Measurements from ENCODE around the gene RAB3B.
"Not testable (repeated sequence)": the region's sequence is repeated elsewhere in the genome, so short reads cannot be mapped to it uniquely, and the experiment has no call there.

RAB3B gene

DNA sequence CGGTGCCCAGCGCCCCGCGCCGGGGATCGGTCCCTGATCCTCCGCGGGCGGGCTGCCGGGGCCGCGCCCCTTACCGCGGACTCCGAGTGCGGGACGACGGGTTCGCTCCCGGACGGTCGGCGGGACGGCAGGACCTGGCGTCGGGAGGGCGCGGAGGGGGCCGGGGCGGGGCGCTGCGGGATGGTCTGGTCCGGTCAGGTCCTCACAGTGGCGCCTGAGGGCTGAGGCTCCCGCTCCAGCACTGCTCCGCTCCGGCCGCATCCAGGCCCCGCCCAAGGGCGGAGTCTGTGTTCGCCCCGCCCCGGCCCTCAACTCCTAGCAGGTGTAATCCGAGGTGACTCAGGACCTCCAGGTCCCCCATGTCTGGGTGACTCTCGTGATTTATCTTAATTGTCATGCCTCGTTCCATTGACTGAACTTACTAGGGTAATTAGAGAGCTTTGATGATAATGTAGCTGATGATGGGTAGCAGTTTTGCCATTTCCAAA is at the start of gene RAB3B:
TSS of gene RAB3B (minus strand) at position 223 of the 488 bp plus-strand sequence. CDS start 13,583 bp downstream, outside the sequence.
- peak; percentile 72 for DNase-seq

DNA sequence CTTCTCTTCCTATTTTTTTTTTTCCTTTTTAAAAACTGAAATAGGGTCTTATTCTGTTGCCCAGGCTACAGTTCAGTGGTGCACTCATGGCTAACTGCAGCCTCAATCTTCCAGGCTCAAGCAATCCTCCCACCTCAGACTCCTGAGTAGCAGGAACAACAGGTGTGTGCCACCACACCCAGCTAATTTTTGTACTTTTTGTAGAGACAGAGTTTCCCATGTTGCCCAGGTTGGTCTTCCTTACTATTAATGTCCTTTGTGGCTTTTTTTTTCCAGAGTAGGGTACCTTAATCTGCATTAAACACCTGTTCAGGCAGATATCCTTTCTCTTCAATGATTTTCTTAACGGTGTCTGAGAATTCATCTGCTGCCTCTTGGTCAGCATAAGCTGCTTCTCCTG is 47.4 kb upstream of the RAB3B start:
- DNase-seq = no peak

DNA sequence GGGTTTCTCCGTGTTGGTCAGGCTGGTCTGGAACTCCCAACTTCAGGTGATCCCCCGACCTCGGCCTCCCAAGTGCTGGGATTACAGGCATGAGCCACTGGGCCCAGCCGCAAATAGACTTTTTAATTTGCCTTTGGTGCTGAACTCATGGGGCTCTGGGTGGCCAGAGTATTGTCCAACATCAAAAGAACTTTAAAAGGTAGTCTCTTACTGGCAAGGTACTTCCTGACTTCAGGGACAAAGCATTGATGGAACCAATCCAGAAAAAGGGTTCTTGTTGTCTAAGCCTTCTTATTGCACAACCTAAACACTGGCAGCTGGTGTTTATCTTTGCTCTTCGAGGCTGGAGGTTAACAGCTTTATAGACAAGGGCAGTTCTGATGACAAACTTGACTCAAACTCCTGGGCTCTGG is 46.9 kb upstream of the RAB3B start:
- DNase-seq = no peak

GRCh38 chr1:52034050-52034384 is 43.5 kb upstream of the RAB3B start:
- DNase-seq = no peak

DNA sequence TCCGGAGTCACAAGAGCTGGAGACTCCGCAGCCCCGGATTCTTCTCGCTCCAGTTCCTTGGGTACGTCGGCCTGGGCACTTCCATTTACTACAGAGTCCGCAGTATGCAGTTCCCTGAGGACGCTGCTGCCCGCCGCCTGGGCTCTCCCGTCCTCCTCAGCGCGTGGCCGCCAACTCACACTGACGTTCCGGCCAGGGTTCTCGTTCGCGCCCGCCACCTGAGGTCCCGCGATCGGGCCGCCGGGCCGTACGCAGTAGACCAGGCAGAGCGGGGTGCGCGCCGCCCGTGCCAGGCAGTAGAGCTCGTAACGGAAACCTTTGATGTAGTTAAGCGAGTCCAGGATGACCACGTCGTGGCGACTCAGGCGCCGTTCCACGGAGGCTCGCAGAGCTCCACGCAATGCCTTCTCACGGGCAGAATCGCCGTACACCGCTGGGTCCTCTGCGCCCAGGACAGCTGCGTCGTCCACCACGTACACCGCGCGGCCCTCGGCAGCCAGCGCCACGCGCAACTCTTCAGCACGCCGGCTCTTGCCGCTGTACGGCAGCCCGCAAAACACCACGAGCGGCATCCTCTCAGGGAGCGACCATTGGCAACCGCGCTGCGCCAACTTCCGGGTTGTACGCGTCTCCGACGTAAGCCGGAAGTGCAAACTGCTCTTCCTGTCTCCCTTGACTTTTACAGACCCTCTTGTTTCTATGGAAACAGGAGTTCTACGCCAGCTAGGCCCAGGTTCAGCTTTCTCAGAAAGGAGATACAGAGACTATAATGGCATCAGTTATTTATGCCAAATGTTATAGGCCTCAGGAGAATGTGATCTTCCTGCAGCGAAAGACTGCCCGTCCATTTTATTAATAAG is 42.9 kb upstream of the RAB3B start, which contains the start of gene KTI12:
TSS of gene KTI12 (minus strand) at position 621 of the 860 bp plus-strand sequence. CDS start at position 572, 49 bp downstream.
- DNase-seq = peak; percentile 89

- peak; percentile 5 for DNase-seq
Observed at GRCh38 chr1:52032785-52033131, 42.3 kb upstream of the RAB3B start.

DNA sequence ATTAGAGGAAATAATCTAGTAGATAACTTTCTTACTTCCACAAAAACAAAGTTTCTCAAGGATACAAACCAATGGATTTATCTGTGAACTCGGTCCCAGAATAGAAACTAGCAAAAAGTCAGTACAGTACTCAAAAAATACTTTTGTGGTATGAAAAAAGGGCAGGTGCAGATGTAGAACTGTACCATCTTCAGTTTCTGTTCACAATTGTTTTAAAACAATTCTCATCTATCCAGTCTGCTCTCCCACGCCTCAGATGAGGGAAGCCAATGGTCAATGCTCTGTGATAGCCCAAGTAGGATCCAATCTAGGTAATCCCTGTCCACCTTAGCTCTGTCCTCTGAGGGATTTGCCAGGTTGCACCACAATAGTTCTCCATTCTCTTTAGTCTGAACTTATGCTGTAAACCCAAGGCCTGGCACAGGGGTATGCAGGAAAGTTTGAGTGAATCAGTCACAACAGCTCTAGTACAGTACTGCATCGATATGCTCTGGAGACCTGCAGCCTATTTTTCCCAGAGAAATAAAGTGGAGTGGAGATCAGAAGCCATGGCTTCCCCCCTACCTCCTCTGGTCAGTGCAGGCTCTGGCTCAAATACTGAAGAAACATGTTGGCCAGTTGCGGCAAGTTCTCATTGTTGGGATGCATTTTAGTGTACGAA is 41.8 kb upstream of the RAB3B start:
- DNase-seq = no peak

GRCh38 chr1:52028839-52029238 is 38.3 kb upstream of the RAB3B start:
- DNase-seq = not testable (repeated sequence)

- DNase-seq = no peak
Observed at GRCh38 chr1:52028328-52028727, 37.8 kb upstream of the RAB3B start.

DNA sequence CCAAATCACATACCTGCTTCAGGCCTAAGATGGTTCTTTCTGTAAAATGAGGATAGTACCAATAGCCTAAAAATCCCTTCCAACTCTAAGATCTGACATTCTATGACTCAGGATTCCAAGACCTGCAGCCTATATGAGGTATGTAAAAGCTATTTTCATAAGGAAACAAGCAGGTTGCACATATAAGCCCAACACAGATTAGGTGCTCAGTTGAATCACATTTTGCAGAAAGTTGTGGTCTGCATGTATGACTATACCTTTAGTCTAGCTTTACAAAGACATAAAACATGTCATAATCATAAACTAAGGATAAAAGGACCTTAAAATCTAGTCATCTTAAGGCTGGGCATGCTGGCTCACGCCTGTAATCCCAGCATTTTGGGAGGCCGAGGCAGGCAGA is 35.8 kb upstream of the RAB3B start:
- DNase-seq = no peak

DNA sequence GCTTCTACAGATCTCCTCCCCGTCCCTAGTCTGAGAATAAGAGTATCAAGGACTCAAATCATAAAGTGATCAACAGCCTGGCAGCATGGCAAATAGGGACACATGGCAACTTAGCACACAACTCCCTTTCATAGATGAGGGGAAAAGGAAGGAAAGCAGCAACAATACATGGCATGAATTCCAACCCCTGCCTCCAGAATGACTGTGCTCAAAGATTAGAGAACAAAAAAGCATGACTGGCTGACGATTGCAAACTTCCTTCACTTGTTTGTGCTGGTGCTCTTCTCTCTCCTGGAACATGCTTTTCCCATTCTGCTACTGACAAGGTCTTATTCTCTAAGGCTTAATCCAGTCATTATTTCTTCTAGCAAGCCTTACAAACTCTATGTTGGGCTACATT is 31.6 kb upstream of the RAB3B start:
- DNase-seq = no peak

GRCh38 chr1:52008071-52008809 is 17.7 kb upstream of the RAB3B start:
- no peak for DNase-seq

DNA sequence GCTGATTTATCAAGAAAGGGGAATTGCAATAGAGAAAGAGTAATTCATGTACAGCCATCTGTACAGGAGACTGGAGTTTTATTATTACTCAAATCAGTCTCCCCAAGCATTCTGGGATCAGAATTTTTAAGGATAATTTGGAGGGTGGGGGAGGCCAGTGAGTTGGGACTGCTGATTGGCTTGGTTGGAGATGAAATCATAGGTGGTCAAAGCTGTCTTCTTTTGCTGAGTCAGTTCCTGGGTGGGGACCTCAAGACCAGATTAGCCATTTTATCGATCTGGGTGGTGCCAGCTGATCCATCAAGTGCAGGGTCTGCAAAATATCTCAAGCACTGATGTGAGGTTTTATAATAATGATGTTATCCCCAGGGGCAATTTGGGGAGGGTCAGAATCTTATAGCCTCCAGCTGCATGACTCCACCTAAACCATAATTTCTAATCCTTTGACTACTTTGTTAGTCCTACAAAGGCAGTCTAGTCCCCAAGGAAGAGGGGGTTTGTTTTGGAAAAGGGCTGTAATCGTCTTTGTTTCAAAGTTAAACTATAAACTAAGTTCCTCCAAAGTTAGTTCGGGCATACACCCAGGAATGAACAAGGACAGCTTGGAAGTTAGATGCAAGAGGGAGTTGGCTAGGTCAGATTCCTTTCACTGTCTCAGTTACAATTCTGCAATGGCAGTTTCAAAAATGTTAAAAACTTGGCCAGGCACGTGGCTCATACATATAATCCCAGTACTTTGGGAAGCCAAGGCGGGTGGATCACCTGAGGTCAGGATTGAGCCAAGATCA is 16.9 kb upstream of the RAB3B start:
- no peak for DNase-seq

- not testable (repeated sequence) for DNase-seq
Observed at GRCh38 chr1:52006081-52006553, 15.6 kb upstream of the RAB3B start.

DNA sequence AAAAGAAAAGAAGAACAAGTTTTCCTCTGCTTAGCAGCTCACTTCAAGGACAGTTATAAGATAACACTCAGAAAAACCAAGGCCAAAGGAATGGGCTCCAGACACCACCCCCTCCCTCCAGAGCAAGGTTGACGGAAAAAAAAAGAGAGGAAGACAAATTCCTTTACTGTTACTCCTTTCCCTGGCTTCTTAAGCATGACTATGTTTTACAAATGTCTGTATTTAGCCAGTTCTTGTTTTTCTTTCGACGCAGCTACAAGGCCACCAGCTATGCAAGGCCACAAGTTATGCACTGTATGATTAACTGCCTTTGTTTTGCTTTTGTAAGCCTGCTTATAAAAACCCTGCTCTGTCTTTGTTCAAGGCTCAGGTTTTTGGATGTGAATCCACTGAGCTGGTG is 15.0 kb upstream of the RAB3B start:
- DNase-seq = not testable (repeated sequence)

DNA sequence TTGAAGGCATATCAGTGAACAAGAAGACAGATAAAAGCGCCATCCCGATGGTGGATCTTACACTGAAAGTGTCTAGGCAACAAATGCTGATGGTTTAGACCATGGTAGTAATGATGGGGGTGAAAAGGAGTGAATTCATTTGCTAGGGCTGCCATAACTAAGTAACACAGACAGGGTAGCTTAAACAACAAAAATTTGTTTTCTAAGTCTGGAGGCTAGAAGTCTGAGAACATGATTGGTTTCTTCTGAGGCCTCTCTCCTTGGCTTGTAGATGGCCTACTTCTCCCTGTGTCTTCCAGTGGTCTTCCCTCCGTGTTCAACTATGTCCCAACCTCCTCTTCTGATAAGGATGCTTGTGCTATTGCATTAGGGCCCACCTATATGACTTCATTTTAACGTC is 13.4 kb upstream of the RAB3B start:
- no peak for DNase-seq

DNA sequence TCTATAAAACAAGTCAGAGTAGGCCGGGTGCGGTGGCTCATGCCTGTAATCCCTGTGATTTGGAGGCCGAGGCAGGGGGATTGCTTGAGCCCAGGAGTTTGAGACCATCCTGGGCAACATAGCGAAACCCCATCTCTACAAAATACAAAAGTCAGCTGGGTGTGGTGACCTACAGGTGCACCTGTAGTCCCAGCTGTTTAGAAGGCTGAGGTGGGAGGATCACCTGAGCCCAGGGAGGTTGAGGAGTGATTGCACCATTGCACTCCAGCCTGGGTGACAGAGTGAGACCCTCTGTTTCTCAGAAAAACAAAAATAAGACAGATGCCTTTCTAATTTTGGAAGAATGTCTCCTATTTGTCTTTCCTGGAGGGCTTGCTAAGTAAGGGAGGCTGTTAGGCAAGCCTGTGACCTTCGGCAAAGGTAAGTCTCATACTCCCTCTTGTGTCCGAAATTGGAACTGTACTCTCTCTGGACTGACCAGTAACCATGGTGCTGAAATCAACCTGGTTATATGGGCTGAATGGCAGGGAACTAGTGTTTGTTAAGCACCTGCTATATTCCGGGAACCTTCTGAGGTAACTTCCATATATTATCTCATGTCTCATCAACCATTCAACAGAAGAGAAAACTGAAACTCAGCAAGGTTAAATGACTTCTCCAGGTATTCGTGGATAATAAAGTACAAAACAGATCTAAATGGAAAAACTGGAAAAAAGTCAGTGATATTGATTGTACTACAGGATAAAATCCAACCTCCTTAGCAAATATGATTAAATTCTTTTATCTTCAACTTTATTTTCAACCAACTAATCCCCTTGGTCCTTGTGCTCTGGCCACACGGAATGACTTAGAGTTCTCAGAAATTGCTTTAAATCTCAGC is 11.8 kb upstream of the RAB3B start:
- DNase-seq = peak; percentile 80

- no peak for DNase-seq
Observed at GRCh38 chr1:51998701-51999100, 8.2 kb upstream of the RAB3B start.

GRCh38 chr1:51997974-51998382 is 7.5 kb upstream of the RAB3B start:
- no peak for DNase-seq

- DNase-seq = no peak
Observed at GRCh38 chr1:51989582-51990477, 670 bp downstream of the RAB3B start.

All from CD4-positive, alpha-beta T cell treated with Interleukin-10 for 1 hour (primary cell).